Adrenal gland (tissue), 12 donors: ENCODE results near the gene TMPRSS11D. TPM values are rescaled to one million over a fixed set of nuclear protein-coding genes. Genes with fewer than 3 reads are reported as not detected.

Experiments
- DNase-seq, 7 donors: peaks; one replicate each; pipeline ENCODE4 v3.0.0-alpha.2; 2019 to 2020
- H3K27ac ChIP-seq, 5 donors: fragments of 200-600 bp; sonication (generic) in 4 of 5; 1 replicate in 3 of 5; 2 replicates in 2 of 5; pipeline versions ENCODE4 v1.5.1 to v1.8.0; 2016 to 2020; ENCODE audit warnings: mild to moderate bottlenecking in 1 of 5
- H3K27me3 ChIP-seq: fragments of 200-600 bp; 2 replicates; pipeline ENCODE4 v1.8.0; 2021
- H3K36me3 ChIP-seq, 2 donors: fragments of 200-600 bp; replicated peaks in 1 of 2; 1 replicate in 1 of 2; 2 replicates in 1 of 2; pipeline versions ENCODE4 v1.5.1 to v1.8.0; 2018 to 2022
- H3K4me1 ChIP-seq, 2 donors: fragments of 200-600 bp; replicated peaks in 1 of 2; 1 replicate in 1 of 2; 2 replicates in 1 of 2; pipeline versions ENCODE4 v1.5.1 to v1.8.0; 2018 to 2021
- H3K4me3 ChIP-seq, 4 donors: fragments of 200-600 bp; sonication (generic) in 3 of 4; one replicate each; pipeline ENCODE4 v1.5.1; 2016 to 2018
- H3K9me3 ChIP-seq, 3 donors: fragments of 200-600 bp; sonication (generic) in 1 of 3; replicated peaks in 1 of 3; 1 replicate in 2 of 3; 2 replicates in 1 of 3; pipeline versions ENCODE4 v1.5.1 to v1.8.0; 2016 to 2021
- CTCF ChIP-seq, 6 experiments: fragments of 450-650 bp in 4 of 6; fragments of 200-600 bp in 2 of 6; sonication (generic) in 1 of 6; IDR thresholded peaks; 1 replicate in 5 of 6; 2 replicates in 1 of 6; pipeline versions ENCODE4 v1.5.1 to v1.8.0; 2016 to 2021; ENCODE audit warnings: antibody characterized with exemption in 6 of 6, mild to moderate bottlenecking in 2 of 6, moderate library complexity in 1 of 6
- POLR2A ChIP-seq, 2 donors: fragments of 450-650 bp; IDR thresholded peaks; one replicate each; pipeline ENCODE4 v1.6.1; 2017; ENCODE audit warnings: antibody characterized with exemption in 2 of 2, mild to moderate bottlenecking in 2 of 2, moderate library complexity in 1 of 2
- WGBS, 4 donors: extraction: QIAGEN DNeasy Blood & Tissue Kit in 2 of 4; methylation state at CpG; one replicate each; pipeline versions ENCODE4 v1.1.5 to v1.1.7; 2013 to 2017; 5-methylcytosine and 5-hydroxymethylcytosine counted together
- intact Hi-C, 2 donors: fragments of 100-400 bp; cut with DNase I; formaldehyde crosslinking; loops; one replicate each; pipeline versions ENCODE4 v1.14.1 to v1.15.0; 2022 to 2023
- polyA plus RNA-seq, 3 donors: library from polyadenylated mRNA; stranded (reverse); fragments of 200-250 nt in 2 of 3; fragments of 350-450 nt in 1 of 3; fragmentation: Illumina TruSeq in 1 of 3; extraction: RNeasy Lipid Tissue Mini Kit (QIAGEN cat#74804) in 1 of 3; gene quantifications; one replicate each; pipeline ENCODE4 v1.2.3, GENCODE V29; 2013 to 2014
- total RNA-seq, 9 donors: library from RNA; depleted of rRNA in 4 of 9; stranded (reverse); fragments of >200 nt in 4 of 9; fragments of 120-200 nt in 1 of 9; fragmentation: NEBNext Ultra II Directional in 1 of 9; extraction: Animal tissue kit (Norgen Biotek cat#: 25700) in 1 of 9; gene quantifications; one replicate each; pipeline versions ENCODE4 v1.1.0 to v1.2.4, GENCODE V29; 2013 to 2023
- donor health status: healthy with polysubstance abuse.
- donor health status: Bipolar disorder and iron deficiency.
- donor health status: DM: yes; HTN: yes; CAD: no.
- donor health status: DM: no; HTN: no; CAD: no.
- donor health status: DM: no; HTN: no; CAD: no.
- donor health status: DM: yes; HTN: yes; CAD: no.

The TMPRSS11D gene
- total and polyA plus RNA-seq, 12 donors, result not detected

- Histone ChIP-seq H3K9me3 (peaks cover 0 to 3% (median 0%) of the 10 kb centered on the region in 3 donors), H3K4me3 (no peak overlapping the region), H3K36me3 (no peaks in the 10 kb centered on the region), H3K27ac (no peak overlapping the region), H3K4me1 (no peaks in the 10 kb centered on the region), H3K27me3 (no peaks in the 10 kb centered on the region)
- DNase-seq, result no peak
- intact Hi-C loops, result no loop called here
- TF ChIP-seq POLR2A (IDR thresholded peaks at IDR 0.05), result no peak
- TF ChIP-seq CTCF (IDR thresholded peaks at IDR 0.05), result no peak
Observed at GRCh38 chr4:67899096-67899495, 15.3 kb upstream of the TMPRSS11D start.

GRCh38 chr4:67897686-67898085 lies 13.9 kb upstream of the TMPRSS11D start:
- intact Hi-C loops, result no loop called here
- Histone ChIP-seq H3K9me3 (no peaks in the 10 kb centered on the region), H3K4me3 (no peak overlapping the region), H3K27me3 (no peaks in the 10 kb centered on the region), H3K4me1 (no peaks in the 10 kb centered on the region), H3K36me3 (no peaks in the 10 kb centered on the region), H3K27ac (no peak overlapping the region)
- TF ChIP-seq POLR2A (IDR thresholded peaks at IDR 0.05) (no peak), CTCF (IDR thresholded peaks at IDR 0.05) (no peak)
- DNase-seq, result no peak

GRCh38 chr4:67896421-67897065 lies 12.7 kb upstream of the TMPRSS11D start:
- intact Hi-C loops, result no loop called here
- Histone ChIP-seq H3K9me3 (no peaks in the 10 kb centered on the region), H3K36me3 (no peaks in the 10 kb centered on the region), H3K27me3 (no peaks in the 10 kb centered on the region), H3K4me3 (no peak overlapping the region), H3K27ac (no peak overlapping the region), H3K4me1 (no peaks in the 10 kb centered on the region)
- TF ChIP-seq CTCF (IDR thresholded peaks at IDR 0.05) (no peak), POLR2A (IDR thresholded peaks at IDR 0.05) (no peak)
- DNase-seq, result no peak
- 96 to 100% (median 98%) methylated on average over 2 to 26 of the region's 26 CpGs for WGBS, 4 donors

- H3K4me1 ChIP-seq, result no peaks in the 10 kb centered on the region
- intact Hi-C loops, result no loop called here
- no peak overlapping the region for H3K4me3 ChIP-seq
- no peaks in the 10 kb centered on the region for H3K9me3 ChIP-seq
- 65 to 91% (median 89%) methylated on average over 1 of the region's 1 CpG for WGBS, 4 donors
- no peak for DNase-seq
- H3K27me3 ChIP-seq, result no peaks in the 10 kb centered on the region
- no peak overlapping the region for H3K27ac ChIP-seq
- no peaks in the 10 kb centered on the region for H3K36me3 ChIP-seq
- no peak for TF ChIP-seq POLR2A (IDR thresholded peaks at IDR 0.05)
- no peak for TF ChIP-seq CTCF (IDR thresholded peaks at IDR 0.05)
Observed at GRCh38 chr4:67894659-67895058, 10.9 kb upstream of the TMPRSS11D start.
